NT2/D1 (cell line): Measurements from ENCODE around the gene KRTAP12-1.

Experiments
- DNase-seq: peaks from one replicate; pipeline ENCODE4 v3.0.0-alpha.2; 2011; ENCODE audit warnings: low read depth, low spot score
- H3K27me3 ChIP-seq: 2 replicates; pipeline ENCODE4 v1.6.0; 2011; ENCODE audit warnings: mild to moderate bottlenecking; ENCODE audit not compliant: insufficient read length, insufficient read depth
- H3K36me3 ChIP-seq: 2 replicates; pipeline ENCODE4 v1.6.1; 2011; ENCODE audit warnings: mild to moderate bottlenecking, low read length, mixed read lengths; ENCODE audit not compliant: insufficient read depth, insufficient read length
- H3K4me1 ChIP-seq: 2 replicates; pipeline ENCODE4 v1.5.1; 2011; ENCODE audit not compliant: insufficient read depth, insufficient read length
- H3K4me3 ChIP-seq: 2 replicates; pipeline ENCODE4 v1.5.1; 2011; ENCODE audit warnings: low read depth; ENCODE audit not compliant: insufficient read length
- H3K9ac ChIP-seq: 2 replicates; pipeline ENCODE4 v1.6.0; 2011; ENCODE audit warnings: low read depth; ENCODE audit not compliant: insufficient read length
- H3K9me3 ChIP-seq: 2 replicates; pipeline ENCODE4 v1.5.1; 2011; ENCODE audit warnings: mild to moderate bottlenecking, low read length; ENCODE audit not compliant: insufficient read depth
- SUZ12 ChIP-seq: IDR thresholded peaks from 2 replicates; pipeline ENCODE4 v1.6.1; 2011; ENCODE audit not compliant: insufficient read length, insufficient read depth; ENCODE audit errors: extremely low read depth
- YY1 ChIP-seq: IDR thresholded peaks from 2 replicates; pipeline ENCODE4 v1.6.1; 2011; ENCODE audit not compliant: insufficient read length, insufficient read depth
- ZNF274 ChIP-seq: IDR thresholded peaks from 2 replicates; pipeline ENCODE4 v1.6.1; 2011; ENCODE audit warnings: mild to moderate bottlenecking, low read depth, low read length

The KRTAP12-1 gene

GRCh38 chr21:44710756-44711326 is 28.9 kb upstream of the KRTAP12-1 start:
- no peak for DNase-seq
- TF ChIP-seq SUZ12 (no peak), ZNF274 (no peak), YY1 (no peak)
- H3K9me3 ChIP-seq: 0 out of 2 replicates have a peak, but pooled peaks cover under 1% of the 10 kb centered on the region
- peak overlapping the region; percentile 29 for H3K4me3 ChIP-seq
- H3K36me3 ChIP-seq: no peaks in the 10 kb centered on the region
- H3K9ac ChIP-seq: peak overlapping the region; percentile 29
- peaks cover 98% of the 10 kb centered on the region for H3K27me3 ChIP-seq
- H3K4me1 ChIP-seq: peaks cover 43% of the 10 kb centered on the region

GRCh38 chr21:44710294-44710665 is 28.3 kb upstream of the KRTAP12-1 start:
- peaks cover 93% of the 10 kb centered on the region for H3K27me3 ChIP-seq

DNA sequence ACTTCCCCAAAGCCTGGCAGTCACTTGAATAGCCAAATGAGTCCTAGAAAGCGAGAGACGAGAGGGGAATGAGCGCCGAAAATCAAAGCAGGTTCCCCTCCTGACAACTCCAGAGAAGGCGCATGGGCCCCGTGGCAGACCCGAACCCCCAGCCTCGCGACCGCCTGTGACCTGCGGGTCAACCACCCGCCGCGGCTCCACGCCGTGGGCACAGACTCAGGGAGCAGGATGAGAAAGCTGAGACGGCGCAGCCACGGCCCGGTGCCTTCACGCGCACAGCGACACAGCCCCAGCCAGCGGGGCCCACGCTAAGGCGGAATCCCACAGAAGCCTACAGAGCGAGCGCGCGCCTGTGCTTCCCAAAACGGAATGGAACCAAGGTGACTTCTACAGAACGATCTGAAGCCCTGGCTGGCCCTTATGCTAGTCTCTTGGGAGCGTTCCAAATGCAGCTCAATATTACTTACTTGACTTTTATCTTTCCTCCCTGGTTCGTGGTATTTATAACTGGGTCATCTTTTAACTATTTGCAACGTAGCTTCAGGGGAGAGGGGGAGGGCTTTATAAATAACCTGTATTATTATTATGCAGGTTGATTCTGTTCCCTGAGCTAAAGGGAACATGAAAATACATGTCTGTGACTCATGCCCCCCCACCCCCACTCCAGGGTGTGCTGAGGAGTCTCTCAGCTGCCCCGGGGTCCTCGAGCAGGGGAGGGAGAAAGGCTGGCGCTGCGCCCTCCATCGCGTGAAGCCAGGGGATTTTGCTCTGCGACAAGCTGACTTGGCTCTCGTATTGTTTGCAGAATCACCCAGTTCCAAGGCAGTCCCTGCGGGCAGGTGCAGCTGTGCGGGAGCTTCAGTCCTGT is 27.7 kb upstream of the KRTAP12-1 start:
- peak overlapping the region; percentile 52 for H3K4me3 ChIP-seq
- no peak for DNase-seq
- H3K9me3 ChIP-seq: no peaks in the 10 kb centered on the region
- peaks cover 44% of the 10 kb centered on the region for H3K4me1 ChIP-seq
- peak overlapping the region; percentile 74 for H3K9ac ChIP-seq
- TF ChIP-seq YY1 (no peak), ZNF274 (no peak), SUZ12 (no peak)
- peaks cover 87% of the 10 kb centered on the region for H3K27me3 ChIP-seq
- H3K36me3 ChIP-seq: no peaks in the 10 kb centered on the region

More at GRCh38 chr21:44710294-44710665, 28.3 kb upstream of the KRTAP12-1 start:
- DNase-seq: no peak
- Histone ChIP-seq H3K4me3 (no peak overlapping the region), H3K9me3 (no peaks in the 10 kb centered on the region), H3K36me3 (no peaks in the 10 kb centered on the region), H3K4me1 (peaks cover 43% of the 10 kb centered on the region), H3K9ac (peak overlapping the region; percentile 11)
- TF ChIP-seq YY1 (no peak), ZNF274 (no peak), SUZ12 (no peak)

DNA sequence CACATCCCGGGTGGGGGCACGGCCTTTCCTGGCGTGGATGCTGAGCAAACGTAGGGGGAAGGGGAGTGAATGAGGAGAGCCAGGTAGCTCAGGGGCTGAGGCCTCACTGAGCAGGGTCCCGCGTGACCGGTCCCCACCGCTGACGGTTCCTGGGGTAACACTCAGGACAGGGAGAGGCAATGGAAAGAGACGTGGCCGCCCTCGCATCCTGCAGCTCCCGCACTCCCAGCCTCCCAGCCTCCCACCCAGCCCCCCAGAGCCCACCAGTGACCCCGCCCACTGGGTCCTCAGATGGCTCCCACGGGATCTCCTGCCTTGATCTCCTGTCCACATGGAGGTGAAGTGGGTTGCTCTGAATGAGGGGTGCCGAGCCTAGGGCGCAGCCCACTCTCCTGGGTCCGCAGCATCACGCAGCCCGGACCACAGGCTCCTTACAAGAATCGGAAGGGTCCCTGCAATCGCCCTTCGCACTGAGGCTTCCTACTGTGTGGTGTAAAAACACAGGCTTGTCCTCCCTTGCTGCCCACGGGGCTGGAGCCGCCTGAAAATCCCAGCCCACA is 27.0 kb upstream of the KRTAP12-1 start:
- H3K36me3 ChIP-seq: no peaks in the 10 kb centered on the region
- H3K9me3 ChIP-seq: no peaks in the 10 kb centered on the region
- no peak for TF ChIP-seq YY1
- TF ChIP-seq ZNF274: no peak
- no peak for TF ChIP-seq SUZ12
- no peak for DNase-seq
- peak overlapping the region; percentile 74 for H3K9ac ChIP-seq
- H3K4me1 ChIP-seq: peaks cover 50% of the 10 kb centered on the region
- H3K4me3 ChIP-seq: peak overlapping the region; percentile 52
- peaks cover 84% of the 10 kb centered on the region for H3K27me3 ChIP-seq

GRCh38 chr21:44708213-44708865 is 26.4 kb upstream of the KRTAP12-1 start:
- no peak for TF ChIP-seq YY1
- no peak for TF ChIP-seq ZNF274
- TF ChIP-seq SUZ12: no peak
- H3K27me3 ChIP-seq: peaks cover 78% of the 10 kb centered on the region
- peaks cover 56% of the 10 kb centered on the region for H3K4me1 ChIP-seq

DNA sequence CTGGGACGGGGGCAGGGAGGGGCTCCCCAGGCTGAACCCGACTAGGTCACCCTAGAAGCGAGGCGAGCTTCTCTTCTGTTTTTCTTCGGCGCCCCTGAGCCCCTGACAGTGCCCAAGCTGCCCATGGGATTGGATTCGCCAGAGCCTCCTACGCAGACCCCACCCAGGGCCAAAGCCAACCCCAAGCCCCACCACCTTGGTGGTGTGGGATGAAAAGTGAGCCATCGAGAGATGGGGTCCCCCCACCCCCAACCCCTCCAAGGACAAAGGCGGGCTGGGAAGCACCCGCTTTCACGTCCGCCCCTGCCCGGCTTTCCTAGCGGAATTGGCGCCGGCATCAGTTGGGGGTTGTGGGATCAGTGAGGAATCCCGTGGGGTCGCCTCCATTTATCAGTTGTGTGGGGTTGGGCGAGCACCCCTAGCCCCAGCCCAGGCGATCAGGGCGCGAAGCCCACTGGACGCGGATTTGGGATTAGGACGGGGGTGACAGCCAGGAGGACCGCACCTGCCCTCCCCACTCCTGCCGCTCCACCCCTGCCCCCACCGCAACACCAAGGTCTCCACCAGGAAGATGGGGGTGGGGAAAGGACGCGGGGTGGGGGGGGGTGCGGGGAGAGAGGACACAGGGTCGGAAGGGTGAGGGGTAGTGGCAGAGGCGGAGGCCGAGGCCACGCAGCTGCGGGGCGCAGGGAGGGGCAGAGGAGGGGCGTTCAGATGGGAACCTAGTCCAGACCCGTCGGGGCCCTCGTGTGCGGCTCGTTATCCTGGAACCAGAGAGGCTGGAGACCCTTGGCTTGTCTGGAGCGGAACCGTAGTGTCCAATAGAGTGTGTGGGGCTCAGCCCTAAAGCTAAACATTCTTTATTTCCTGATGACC is 25.0 kb upstream of the KRTAP12-1 start:
- no peaks in the 10 kb centered on the region for H3K36me3 ChIP-seq
- H3K9me3 ChIP-seq: no peaks in the 10 kb centered on the region
- H3K4me1 ChIP-seq: peaks cover 68% of the 10 kb centered on the region
- peak overlapping the region; percentile 54 for H3K4me3 ChIP-seq
- DNase-seq: no peak
- peak overlapping the region; percentile 84 for H3K9ac ChIP-seq
- H3K27me3 ChIP-seq: peaks cover 69% of the 10 kb centered on the region
- TF ChIP-seq ZNF274 (no peak), SUZ12 (peak; percentile 60)

More at GRCh38 chr21:44708213-44708865, 26.4 kb upstream of the KRTAP12-1 start:
- Histone ChIP-seq H3K9me3 (no peaks in the 10 kb centered on the region), H3K36me3 (no peaks in the 10 kb centered on the region), H3K4me3 (peak overlapping the region; percentile 52), H3K9ac (peak overlapping the region; percentile 85)
- peak; percentile 69 for DNase-seq
